ENCODE measurements around the gene PBRM1.

Gene PBRM1

GRCh38 chr3:52502808-52503350, 182.8 kb downstream of the PBRM1 start:
- DNase-seq = no peak

- DNase-seq = no peak
These were observed 183.7 kb downstream of the PBRM1 start for GRCh38 chr3:52502001-52502400.

GRCh38 chr3:52501046-52501445, 184.7 kb downstream of the PBRM1 start:
- no peak for DNase-seq

GRCh38 chr3:52498137-52499054, 187.3 kb downstream of the PBRM1 start:
- DNase-seq = no peak

GRCh38 chr3:52495777-52496602, 189.7 kb downstream of the PBRM1 start:
- DNase-seq = no peak

All from NCI-H748 treated with DMSO at 0.1 percent for 48 hours (cell line).